Measurements from ENCODE around the gene NTNG2.

DNA sequence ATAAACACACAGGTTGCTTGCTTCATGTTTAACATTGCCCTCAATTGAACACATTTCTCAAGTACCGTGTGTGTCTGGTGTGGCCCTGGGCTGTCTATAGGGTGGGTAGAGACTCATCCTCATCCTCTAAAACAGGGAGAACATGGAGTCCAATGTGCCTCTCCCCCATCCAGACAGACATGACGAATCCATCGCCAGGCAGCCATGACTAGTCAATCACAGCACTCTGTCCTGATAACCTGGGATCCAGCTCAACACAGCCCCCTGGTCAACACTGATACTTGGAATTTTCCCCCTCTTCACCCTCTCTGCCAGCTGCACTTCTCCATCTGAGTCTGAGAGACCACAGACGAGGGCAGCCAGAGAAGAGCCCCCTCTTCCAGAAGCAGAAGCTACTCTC, 10.7 kb upstream of the NTNG2 start:
- TF ChIP-seq RAD51 (IDR thresholded peaks at IDR 0.05) (no peak), CBX5 (IDR thresholded peaks at IDR 0.05; ENCODE audit: low read depth) (no peak), HDGF (IDR thresholded peaks at IDR 0.05) (no peak), POLR2A (IDR thresholded peaks at IDR 0.05; ENCODE audit: low read depth, low read length) (no peak), YBX1 (IDR thresholded peaks at IDR 0.05) (no peak), MXI1 (IDR thresholded peaks at IDR 0.05; ENCODE audit: low read depth, low read length) (no peak)
- TF ChIP-seq, protein P1, sequence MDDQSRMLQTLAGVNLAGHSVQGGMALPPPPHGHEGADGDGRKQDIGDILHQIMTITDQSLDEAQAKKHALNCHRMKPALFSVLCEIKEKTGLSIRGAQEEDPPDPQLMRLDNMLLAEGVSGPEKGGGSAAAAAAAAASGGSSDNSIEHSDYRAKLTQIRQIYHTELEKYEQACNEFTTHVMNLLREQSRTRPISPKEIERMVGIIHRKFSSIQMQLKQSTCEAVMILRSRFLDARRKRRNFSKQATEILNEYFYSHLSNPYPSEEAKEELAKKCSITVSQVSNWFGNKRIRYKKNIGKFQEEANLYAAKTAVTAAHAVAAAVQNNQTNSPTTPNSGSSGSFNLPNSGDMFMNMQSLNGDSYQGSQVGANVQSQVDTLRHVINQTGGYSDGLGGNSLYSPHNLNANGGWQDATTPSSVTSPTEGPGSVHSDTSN (IDR thresholded peaks at IDR 0.05; ENCODE audit: insufficient replicate concordance, low read depth, low read length), result no peak
- TF ChIP-seq, protein P2, sequence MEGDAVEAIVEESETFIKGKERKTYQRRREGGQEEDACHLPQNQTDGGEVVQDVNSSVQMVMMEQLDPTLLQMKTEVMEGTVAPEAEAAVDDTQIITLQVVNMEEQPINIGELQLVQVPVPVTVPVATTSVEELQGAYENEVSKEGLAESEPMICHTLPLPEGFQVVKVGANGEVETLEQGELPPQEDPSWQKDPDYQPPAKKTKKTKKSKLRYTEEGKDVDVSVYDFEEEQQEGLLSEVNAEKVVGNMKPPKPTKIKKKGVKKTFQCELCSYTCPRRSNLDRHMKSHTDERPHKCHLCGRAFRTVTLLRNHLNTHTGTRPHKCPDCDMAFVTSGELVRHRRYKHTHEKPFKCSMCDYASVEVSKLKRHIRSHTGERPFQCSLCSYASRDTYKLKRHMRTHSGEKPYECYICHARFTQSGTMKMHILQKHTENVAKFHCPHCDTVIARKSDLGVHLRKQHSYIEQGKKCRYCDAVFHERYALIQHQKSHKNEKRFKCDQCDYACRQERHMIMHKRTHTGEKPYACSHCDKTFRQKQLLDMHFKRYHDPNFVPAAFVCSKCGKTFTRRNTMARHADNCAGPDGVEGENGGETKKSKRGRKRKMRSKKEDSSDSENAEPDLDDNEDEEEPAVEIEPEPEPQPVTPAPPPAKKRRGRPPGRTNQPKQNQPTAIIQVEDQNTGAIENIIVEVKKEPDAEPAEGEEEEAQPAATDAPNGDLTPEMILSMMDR (IDR thresholded peaks at IDR 0.05 in 2 of 3, conservative IDR thresholded peaks at IDR 0.05 in 1 of 3; ENCODE audit: control insufficient read depth in 2 of 3, extremely low read depth in 1 of 3, insufficient read depth in 1 of 3, low read depth in 3 of 3, low read length in 3 of 3), result no peak
